ENCODE results near the gene RXRB. TPM values are rescaled to one million over a fixed set of nuclear protein-coding genes. Genes with fewer than 3 reads are reported as not detected.
A peak's percentile ranks its signal among the peaks of the same experiment; 100 is the strongest.

Gene RXRB
- total and polyA plus RNA-seq, 10 of the 15 experiments (the other 5 are each of a cell fraction or from before 2014, with no cell fraction given), result 0.71 to 35.0 (median 20.4) TPM

DNA sequence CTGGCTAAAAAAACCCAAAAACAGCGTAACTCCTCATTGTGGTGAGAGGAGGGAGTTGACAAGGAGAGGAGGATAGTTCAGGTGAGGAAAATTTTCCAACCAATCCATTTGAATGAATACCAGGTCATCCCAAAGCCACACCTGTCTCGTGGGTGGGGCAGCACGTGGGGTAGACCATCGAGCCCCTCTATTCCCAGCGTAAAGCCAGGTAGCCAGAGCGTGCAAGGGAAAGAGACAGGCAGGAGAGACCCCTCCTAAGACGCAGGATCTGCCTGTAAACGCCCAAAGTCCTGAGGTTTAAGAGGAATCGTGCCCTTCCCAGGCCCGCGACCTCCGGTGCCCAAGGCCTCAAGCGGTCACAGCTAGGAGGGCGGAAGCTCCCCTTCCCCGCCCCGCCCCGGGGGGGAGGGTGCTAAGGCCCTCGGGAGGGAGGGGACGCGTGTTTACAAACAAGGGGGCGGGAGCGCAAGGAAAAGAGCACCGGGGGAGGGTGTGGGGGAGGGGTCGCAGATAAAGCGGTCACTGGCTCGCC is 712 bp downstream of the RXRB start:
- H3K79me2 ChIP-seq (ENCODE audit: control insufficient read depth, insufficient read depth, low read length), result peaks cover 33% of the 10 kb centered on the region
- peak; percentile 65 for ATAC-seq
- WGBS (ENCODE audit: insufficient coverage, insufficient replicate concordance, low lambda C conversion rate, missing lambda C conversion rate), result under 1% methylated on average over 13 of the region's 26 CpGs
- ChIA-PET SMC1A (ENCODE audit: uncharacterized antibody, unreplicated experiment) (interaction anchor here (1.3 to 1.8 kb wide), 2 partner anchors 9 to 49 kb away, joined by 4 to 5 read pairs; no protein-coding TSS in a partner anchor), POLR2A (interaction anchor here (0.6 to 1.4 kb wide), 10 partner anchors 9 to 228 kb away, joined by 3 to 12 read pairs (median 3); partner anchors contain the start of genes B3GALT4, HLA-DPB1, RING1 and RPS18), RAD21 (ENCODE audit: unreplicated experiment) (interaction anchor here (0.6 to 1.9 kb wide), 8 partner anchors 8 to 181 kb away, joined by 3 to 11 read pairs (median 4); partner anchors contain the start of genes HLA-DPA1, RING1, RPS18 and VPS52), CTCF (interaction anchor here (0.6 to 5.8 kb wide), 4 partner anchors 9 to 49 kb away, joined by 3 to 41 read pairs (median 6); partner anchors contain the start of gene RING1)
- H4K20me1 ChIP-seq (ENCODE audit: control insufficient read depth, insufficient read depth), result no peaks in the 10 kb centered on the region
- TF ChIP-seq NR2F1 (conservative IDR thresholded peaks at IDR 0.05), result peak; percentile 25; the same call in 1 of the 2 replicates
- peak in 1 of 2 experiments; percentile 17; a peak in 1 of 3 replicates for TF ChIP-seq EGR1 (IDR thresholded peaks at IDR 0.05; ENCODE audit: borderline replicate concordance in 1 of 2, low read depth in 2 of 2, low read length in 2 of 2)
- TF ChIP-seq, protein P1, sequence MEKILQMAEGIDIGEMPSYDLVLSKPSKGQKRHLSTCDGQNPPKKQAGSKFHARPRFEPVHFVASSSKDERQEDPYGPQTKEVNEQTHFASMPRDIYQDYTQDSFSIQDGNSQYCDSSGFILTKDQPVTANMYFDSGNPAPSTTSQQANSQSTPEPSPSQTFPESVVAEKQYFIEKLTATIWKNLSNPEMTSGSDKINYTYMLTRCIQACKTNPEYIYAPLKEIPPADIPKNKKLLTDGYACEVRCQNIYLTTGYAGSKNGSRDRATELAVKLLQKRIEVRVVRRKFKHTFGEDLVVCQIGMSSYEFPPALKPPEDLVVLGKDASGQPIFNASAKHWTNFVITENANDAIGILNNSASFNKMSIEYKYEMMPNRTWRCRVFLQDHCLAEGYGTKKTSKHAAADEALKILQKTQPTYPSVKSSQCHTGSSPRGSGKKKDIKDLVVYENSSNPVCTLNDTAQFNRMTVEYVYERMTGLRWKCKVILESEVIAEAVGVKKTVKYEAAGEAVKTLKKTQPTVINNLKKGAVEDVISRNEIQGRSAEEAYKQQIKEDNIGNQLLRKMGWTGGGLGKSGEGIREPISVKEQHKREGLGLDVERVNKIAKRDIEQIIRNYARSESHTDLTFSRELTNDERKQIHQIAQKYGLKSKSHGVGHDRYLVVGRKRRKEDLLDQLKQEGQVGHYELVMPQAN (conservative IDR thresholded peaks at IDR 0.05), result 0 out of 2 replicates have a peak, but pooled peaks have one; percentile 41
- peak; percentile 6 for TF ChIP-seq MEF2B (IDR thresholded peaks at IDR 0.05; ENCODE audit: partially characterized antibody, poor library complexity, severe bottlenecking)
- peak; percentile 69; the same call in 1 of the 2 replicates for TF ChIP-seq FOXK2 (IDR thresholded peaks at IDR 0.05)
- no peak for TF ChIP-seq LARP7 (IDR thresholded peaks at IDR 0.05)
- 0 out of 4 replicates have a peak, but pooled peaks of 1 of the 2 experiments have one; percentile 32 for TF ChIP-seq IKZF2 (IDR thresholded peaks at IDR 0.05)
- TF ChIP-seq, protein P2, sequence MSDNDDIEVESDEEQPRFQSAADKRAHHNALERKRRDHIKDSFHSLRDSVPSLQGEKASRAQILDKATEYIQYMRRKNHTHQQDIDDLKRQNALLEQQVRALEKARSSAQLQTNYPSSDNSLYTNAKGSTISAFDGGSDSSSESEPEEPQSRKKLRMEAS (IDR thresholded peaks at IDR 0.05; ENCODE audit: low read depth, low read length), result no peak
- TF ChIP-seq BHLHE40 (IDR thresholded peaks at IDR 0.05; ENCODE audit: borderline replicate concordance in 1 of 2, low read depth in 2 of 2, low read length in 1 of 2), result peak in 1 of 2 experiments; percentile 47; a peak in 2 of 4 replicates
- H3K27ac ChIP-seq (ENCODE audit: control insufficient read depth, insufficient read depth), result peak overlapping the region; percentile 99
- no peaks in the 10 kb centered on the region for H3K9me3 ChIP-seq (replicated peaks; ENCODE audit: control insufficient read depth, insufficient read depth, low read length)
- H3K4me1 ChIP-seq (ENCODE audit: control insufficient read depth, insufficient read depth, low read length), result peaks cover 28% of the 10 kb centered on the region
- H3K4me2 ChIP-seq (ENCODE audit: control insufficient read depth, insufficient read depth), result peak overlapping the region; percentile 77
- intact Hi-C loops (cut with micrococcal nuclease; ENCODE audit: unreplicated experiment), result loop anchor here (10.0 kb wide), 1 partner anchor 375 kb away; no protein-coding TSS in a partner anchor
- H3K4me3 ChIP-seq, result peak overlapping the region; percentile 75
- peak overlapping the region; percentile 22 for H2AFZ ChIP-seq (ENCODE audit: control insufficient read depth, low read depth, low read length)
- in situ Hi-C loops (cut with MboI), result no loop called here
- BruUV-seq (replicated peaks), result TSS peak; percentile 53
- H3K9ac ChIP-seq (ENCODE audit: control insufficient read depth, insufficient read depth, low read length), result peak overlapping the region; percentile 99
- DNase-seq (ENCODE audit: low read depth, low spot score), result no peak
- FAIRE-seq, result peak; percentile 56
- peaks cover 19 to 33% of the 10 kb centered on the region in 2 experiments for H3K36me3 ChIP-seq (ENCODE audit: control insufficient read depth in 2 of 2, insufficient read depth in 2 of 2, low read length in 1 of 2)
- no peaks in the 10 kb centered on the region for H3K27me3 ChIP-seq (replicated peaks in 1 of 2; ENCODE audit: control insufficient read depth in 2 of 2, insufficient read depth in 2 of 2, low read length in 1 of 2)

Measured in GM12878 (cell line).